ENCODE results near the gene ZNF407.

ZNF407 gene

GRCh38 chr18:74982946-74983635 is 385.4 kb downstream of the ZNF407 start:
- no peak for DNase-seq

GRCh38 chr18:74989134-74989533 is 391.5 kb downstream of the ZNF407 start:
- no peak for DNase-seq

- DNase-seq, result no peak
These were observed 393.0 kb downstream of the ZNF407 start for GRCh38 chr18:74990563-74991081.

- no peak for DNase-seq
These were observed 397.1 kb downstream of the ZNF407 start for GRCh38 chr18:74994502-74995418.

- no peak for DNase-seq
These were observed 397.7 kb downstream of the ZNF407 start for GRCh38 chr18:74995419-74995736.

- no peak for DNase-seq
These were observed 398.4 kb downstream of the ZNF407 start for GRCh38 chr18:74996055-74996454.

- no peak for DNase-seq
These were observed 399.3 kb downstream of the ZNF407 start for GRCh38 chr18:74996996-74997395.

GRCh38 chr18:75000920-75001319 is 403.2 kb downstream of the ZNF407 start:
- DNase-seq, result no peak

GRCh38 chr18:75003039-75003438 is 405.4 kb downstream of the ZNF407 start:
- no peak for DNase-seq

GRCh38 chr18:75003764-75004690 is 406.4 kb downstream of the ZNF407 start:
- DNase-seq, result no peak

- DNase-seq, result no peak
These were observed 408.0 kb downstream of the ZNF407 start for GRCh38 chr18:75005626-75006025.

GRCh38 chr18:75008186-75008585 is 410.5 kb downstream of the ZNF407 start:
- DNase-seq, result no peak

- no peak for DNase-seq
These were observed 411.6 kb downstream of the ZNF407 start for GRCh38 chr18:75009296-75009695.

GRCh38 chr18:75009878-75010277 is 412.2 kb downstream of the ZNF407 start:
- DNase-seq, result no peak

- DNase-seq, result no peak
These were observed 412.6 kb downstream of the ZNF407 start for GRCh38 chr18:75010278-75010677.

GRCh38 chr18:75010689-75011088 is 413.0 kb downstream of the ZNF407 start:
- no peak for DNase-seq

- DNase-seq, result no peak
These were observed 418.5 kb downstream of the ZNF407 start for GRCh38 chr18:75016025-75016717.

- DNase-seq, result no peak
These were observed 425.8 kb downstream of the ZNF407 start for GRCh38 chr18:75023473-75023872.

GRCh38 chr18:75024871-75025270 is 427.2 kb downstream of the ZNF407 start:
- no peak for DNase-seq

GRCh38 chr18:75025573-75025972 is 427.9 kb downstream of the ZNF407 start:
- DNase-seq, result no peak

GRCh38 chr18:75029481-75029880 is 431.8 kb downstream of the ZNF407 start:
- DNase-seq, result no peak

GRCh38 chr18:75031717-75032317 is 434.1 kb downstream of the ZNF407 start:
- DNase-seq, result no peak

Measured in hematopoietic multipotent progenitor cell treated with erythropoietin and hydrocortisone succinate and interleukin-3 and kit ligand, for 8 days (in vitro differentiated cells).